NCI-H1417 (cell line): ENCODE data around the gene COMMD8.
A peak's percentile ranks its signal among the peaks of the same experiment; 100 is the strongest.
"Not testable (repeated sequence)": the region's sequence is repeated elsewhere in the genome, so short reads cannot be mapped to it uniquely, and the experiment has no call there.

Source experiments
- DNase-seq, 3 experiments: peaks; one replicate each; lab custom pipeline; 2025; lab: John Stamatoyannopoulos, UW

The COMMD8 gene

DNA sequence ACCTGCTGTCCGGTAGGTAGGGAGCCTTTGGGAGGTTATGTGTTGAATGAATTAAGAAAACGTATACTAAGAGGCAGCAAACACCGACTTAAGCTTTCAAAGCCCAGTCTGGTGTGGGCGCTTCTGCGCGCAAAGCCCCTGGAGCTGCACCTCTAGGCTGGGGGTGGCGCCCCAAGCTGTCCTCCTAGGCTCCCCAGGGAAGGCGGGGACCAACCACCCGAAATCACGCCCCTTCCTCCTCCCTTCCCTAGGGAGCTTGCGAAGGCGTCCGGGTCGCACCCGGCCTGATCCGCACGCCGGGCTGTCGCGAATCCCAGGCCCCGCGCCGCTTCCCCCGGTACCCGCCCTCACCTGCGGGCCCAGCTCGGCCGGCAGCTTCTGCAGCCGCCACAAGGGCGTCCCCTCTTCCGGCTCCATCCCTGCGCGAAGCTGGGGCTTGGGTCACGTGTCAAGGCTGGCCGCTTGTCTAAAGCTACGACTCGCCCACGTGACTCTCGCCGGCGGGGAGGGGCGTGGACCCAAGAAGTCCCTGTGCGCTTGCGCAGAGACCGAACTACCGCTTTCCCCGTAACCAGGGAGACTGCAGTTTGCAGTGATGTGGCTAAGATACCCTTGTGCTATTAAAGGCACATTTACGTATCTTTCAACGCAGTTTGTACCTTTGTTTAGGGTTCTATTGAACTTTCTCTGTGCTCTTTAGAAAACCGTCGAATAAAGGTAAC, at the start of gene COMMD8:
TSS of gene COMMD8 (minus strand) at position 468 of the 722 bp plus-strand sequence. CDS start at position 417, 51 bp downstream.
- peak; percentile 96 to 99 (median 98) for DNase-seq

DNA sequence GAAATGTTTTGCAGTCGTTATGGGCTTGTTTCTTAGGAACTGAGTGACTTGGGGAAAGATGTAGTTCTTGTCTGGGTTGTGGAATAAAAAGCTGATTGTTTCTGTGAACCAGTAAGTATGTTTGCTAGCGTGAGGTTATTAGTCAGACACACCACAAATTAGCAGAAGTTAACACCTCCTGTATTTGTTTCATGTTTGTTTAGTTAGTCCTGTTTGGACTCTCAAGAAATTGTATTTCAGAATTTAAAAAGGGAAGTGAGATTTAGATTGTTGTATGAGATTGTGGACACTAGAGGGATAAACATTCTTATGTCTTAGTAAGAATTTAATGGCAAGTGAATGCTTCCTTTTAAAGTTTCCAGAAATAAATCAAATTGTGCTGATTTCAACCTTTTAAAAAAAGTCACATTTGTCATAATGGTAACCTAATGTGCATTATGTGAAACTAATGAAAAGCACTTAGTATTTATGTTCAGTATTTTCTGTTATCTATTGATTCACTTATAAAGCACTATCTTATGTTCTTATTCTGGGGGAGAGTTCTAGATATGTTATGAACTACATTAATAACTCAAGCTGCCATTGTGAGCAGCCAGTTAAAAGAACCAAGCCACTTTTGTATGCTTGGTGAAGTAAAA, 47.1 kb upstream of the COMMD8 start:
- DNase-seq: no peak

DNA sequence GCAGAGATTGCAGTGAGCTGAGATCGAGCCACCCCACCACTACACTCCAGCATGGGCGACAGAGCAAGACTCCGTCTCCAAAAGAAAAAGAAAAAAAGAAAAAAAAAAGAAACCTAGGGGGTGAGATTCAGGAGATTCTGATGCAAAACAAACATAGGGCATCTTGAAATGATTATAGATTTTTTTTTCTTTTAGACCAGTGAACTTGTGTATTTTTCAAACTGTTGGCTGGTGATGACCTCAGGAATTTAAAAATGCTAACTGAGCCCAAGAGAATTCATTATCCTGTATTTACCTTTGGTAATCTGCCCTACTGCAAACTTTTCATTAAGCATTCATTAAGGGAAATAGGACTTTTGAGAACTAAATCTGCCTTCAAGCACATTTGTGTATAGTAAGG, 42.2 kb upstream of the COMMD8 start:
- DNase-seq: no peak

DNA sequence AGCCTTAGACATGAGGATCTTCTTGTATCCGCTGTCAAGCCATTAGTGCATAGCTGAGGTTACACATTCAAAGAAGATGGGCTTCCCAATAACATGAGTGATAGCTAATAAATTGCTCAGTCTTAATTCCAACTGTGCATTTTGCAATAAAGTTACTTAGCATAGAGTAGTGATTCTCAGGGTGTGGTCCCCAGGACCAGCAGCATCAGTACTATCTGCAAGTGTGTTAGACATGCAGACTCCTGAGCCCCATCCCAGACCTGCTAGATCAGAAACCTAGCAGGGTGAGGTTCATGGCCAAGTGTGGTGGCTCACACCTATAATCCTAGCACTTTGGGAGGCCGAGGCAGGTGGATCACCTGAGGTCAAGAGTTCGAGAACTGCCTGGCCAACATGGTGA, 41.6 kb upstream of the COMMD8 start:
- no peak for DNase-seq

- DNase-seq: no peak
Measured at GRCh38 chr4:47500776-47501175, 37.3 kb upstream of the COMMD8 start.

DNA sequence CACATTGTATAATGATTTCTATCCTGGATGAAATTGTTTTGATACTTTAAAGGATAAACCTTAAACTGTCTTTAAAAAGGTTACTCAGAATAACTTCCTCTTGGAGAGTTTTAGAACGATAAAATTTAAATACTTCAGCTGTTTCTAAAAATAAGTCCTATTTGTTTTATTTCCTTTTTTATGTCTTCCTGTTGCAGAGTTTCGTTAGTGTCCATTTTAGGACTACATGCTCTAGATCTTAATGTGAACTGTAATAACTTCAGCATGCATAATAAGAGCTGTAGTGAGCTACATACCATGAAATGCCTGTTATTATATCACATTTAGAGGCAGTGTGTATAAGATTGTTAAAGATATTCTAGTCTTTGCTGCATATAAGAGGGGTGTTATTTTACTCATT, 36.2 kb upstream of the COMMD8 start:
- no peak for DNase-seq

DNA sequence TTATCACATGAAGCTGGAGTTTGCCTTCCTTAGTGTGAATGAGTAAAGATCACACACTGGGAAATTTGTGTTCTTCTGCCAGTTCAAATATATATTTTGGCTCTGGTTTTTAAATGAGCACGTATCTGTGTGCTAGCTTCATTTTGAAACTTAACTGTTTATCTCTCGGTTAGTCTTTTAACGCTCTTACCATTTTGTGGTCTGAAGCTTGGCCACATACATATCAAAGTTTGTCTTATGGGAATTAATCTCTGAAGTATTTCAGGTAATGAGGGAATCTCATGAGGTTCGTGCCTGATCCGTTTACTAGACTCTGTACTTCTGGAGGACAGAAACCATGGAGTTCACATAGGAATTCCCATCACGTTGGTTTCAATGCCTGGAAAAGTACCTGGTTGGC, 35.4 kb upstream of the COMMD8 start:
- no peak for DNase-seq

DNA sequence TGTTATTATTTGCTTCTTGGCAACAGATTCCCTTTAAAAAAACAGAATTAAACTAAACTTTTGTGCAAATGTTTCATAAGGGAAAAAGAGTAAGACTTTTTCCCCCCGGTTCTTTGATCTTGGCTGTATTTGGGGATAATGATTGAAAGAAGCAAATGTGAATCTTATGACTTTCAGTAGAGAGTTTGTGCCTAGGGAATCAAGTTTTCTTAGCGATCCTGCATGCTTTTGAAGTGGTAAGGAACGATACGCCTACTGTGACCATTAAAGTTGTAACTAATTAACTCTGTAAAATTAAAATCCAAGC, 30.6 kb upstream of the COMMD8 start:
- no peak for DNase-seq

GRCh38 chr4:47493238-47494123, 30.0 kb upstream of the COMMD8 start:
- DNase-seq: no peak

DNA sequence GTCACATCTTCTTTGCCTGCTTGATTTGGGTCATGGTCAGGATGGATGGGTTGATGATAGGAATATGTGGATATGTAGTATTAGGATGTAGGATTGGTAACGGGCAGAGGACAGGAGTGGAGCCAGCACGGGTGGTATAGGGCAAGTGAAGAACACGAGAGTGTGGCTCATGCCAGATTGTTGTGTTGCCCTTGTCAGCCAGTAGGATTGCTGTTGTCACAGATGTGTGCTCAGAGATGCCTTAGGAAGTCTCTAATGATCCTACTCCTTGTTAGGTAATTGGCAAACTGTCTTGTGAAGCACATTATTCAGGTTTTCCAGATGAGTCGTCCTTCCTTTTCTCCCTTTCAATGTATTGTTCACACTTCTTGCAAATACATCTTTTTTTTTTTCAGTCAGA, 27.0 kb upstream of the COMMD8 start:
- no peak for DNase-seq

DNA sequence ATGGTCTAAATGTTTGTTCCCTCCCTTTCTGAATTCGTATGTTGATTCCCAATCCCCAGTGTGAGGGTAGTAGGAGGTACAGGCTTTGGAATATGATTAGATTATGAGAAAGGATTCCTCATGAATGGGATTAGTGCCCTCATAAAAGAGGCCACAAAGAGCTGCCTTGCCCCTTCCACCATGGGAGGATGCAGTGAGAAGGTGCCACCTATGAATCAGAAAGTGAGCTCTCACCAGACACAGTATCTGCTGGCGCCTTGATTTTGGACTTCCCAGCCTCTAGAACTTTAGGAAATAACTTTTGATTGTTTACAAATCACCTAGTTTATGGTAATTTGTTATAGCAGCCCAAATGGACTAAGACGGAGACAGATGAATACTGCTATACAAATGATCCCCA, 25.2 kb upstream of the COMMD8 start:
- no peak for DNase-seq

- DNase-seq: not testable (repeated sequence)
Measured at GRCh38 chr4:47486727-47487126, 23.2 kb upstream of the COMMD8 start.

GRCh38 chr4:47486231-47486673, 22.8 kb upstream of the COMMD8 start:
- DNase-seq: peak in 1 of 3 experiments; percentile 29

DNA sequence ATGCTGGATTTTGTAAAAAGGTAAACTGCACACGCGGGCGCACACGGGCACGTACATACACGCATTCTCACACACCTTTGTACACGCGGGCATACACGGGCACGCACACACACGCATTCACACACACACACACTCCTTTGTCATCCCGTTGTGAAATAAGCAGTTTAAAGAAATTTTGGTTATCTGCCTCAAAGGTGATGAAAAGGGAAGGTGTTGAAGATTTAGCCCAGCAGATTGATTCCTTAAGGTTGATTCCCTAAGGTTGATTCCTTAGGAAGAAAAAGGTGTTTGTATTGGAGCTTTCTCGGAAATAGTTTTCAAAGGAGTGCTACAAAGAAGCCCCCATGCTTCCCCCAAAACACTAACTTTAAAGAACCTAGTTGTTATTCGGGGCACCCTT, 22.3 kb upstream of the COMMD8 start:
- no peak for DNase-seq

DNA sequence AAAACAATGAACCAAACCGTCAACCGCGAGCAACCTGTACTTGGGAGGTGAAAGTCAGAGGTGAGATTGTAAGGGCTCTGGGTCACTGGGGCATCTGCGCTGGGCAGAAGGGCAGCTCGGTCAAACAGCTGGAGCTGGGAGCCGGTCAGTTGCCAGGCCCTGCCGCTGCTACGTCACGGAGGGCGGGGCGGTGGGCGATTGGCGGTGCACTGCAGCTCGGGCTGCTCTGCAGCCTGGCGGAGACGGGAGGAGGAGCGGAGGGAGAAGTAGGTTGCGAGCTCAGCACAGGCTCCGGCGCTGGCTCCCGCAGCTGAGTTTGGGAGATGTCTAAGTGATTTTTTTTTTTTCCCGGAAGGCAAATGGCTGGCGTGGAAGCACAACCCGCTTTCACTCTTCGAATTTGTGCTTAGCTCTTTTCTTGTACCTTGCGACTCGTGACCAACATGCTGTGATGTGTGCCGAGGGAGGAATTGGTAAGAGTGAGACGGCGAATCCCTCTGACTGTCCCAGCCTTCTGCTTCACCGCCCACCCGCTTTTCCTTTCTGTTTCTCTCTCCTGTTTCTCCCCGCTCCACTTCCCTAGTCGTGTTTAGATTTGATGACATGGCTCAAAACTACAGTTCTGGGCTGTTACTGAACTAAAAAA, 21.7 kb upstream of the COMMD8 start, which contains the start of gene ATP10D:
TSS of gene ATP10D (plus strand) at position 229 of the 646 bp plus-strand sequence. CDS start 27,266 bp downstream, outside the sequence.
- peak; percentile 61 to 93 (median 86) for DNase-seq

DNA sequence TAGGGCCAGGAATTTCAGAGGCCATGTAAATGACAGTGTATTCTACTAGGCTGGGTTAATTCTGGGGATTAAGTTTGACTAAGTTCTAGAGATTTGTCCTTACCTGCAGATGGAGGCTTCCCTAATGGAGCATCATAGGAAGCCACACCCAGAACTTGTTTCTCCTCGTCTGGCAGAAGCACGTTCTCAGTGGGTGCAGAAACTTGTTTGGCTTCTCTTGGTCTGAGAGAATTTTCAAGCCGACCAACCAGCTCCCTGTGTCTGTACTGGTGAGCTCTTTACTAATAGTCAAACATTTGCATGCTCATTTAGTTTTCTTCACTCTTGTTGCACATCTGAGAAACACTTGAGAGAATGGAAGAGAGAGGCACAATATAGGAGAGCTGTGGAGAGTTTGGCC, 20.7 kb upstream of the COMMD8 start:
- peak in 1 of 3 experiments; percentile 23 for DNase-seq

DNA sequence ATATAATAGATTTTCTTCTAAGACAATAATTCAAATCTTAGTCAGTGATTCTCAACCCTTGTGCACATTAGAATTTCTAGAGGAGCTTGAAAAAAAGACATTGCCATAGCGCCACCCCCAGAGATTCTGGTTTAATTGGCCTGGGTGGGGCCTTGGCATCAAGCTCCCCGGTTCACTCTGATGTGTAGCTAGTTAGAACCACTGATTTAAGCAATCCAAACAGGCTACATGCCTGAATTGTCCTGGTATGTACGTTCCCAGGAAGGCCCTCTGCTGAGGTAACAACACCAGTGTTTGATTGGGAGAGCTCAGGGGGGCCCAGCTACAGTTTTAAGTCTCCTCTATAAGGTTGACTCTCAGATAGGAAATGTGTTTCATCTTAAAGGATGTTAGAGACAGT, 20.2 kb upstream of the COMMD8 start:
- DNase-seq: no peak

- no peak for DNase-seq
Measured at GRCh38 chr4:47482326-47482725, 18.8 kb upstream of the COMMD8 start.

DNA sequence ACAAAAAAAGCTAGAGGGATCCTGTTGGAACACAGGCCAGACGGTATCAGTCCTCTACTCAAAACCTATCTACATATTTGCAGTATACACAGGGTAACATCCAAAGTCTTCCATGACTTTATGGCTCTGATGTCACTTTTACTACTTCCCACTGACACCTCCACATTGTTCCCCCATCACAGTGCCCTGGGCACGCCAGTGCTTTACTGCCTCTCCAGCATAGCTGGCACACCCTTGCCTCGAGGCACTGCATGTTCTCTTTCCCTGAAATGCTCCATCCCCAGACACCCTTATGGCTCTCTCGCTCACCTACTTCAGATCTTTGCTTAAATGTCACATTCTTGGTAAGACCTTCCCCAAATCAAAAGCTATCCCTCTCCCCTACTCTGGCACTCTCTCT, 15.3 kb upstream of the COMMD8 start:
- DNase-seq: no peak

GRCh38 chr4:47475411-47475810, 11.9 kb upstream of the COMMD8 start:
- peak in 1 of 3 experiments; percentile 65 for DNase-seq

- peak in 1 of 3 experiments; percentile 47 for DNase-seq
Measured at GRCh38 chr4:47474799-47475198, 11.3 kb upstream of the COMMD8 start.

GRCh38 chr4:47473141-47473750, 9.7 kb upstream of the COMMD8 start:
- DNase-seq: no peak
